Measurements from ENCODE around the gene GRM1. TPM values are rescaled to one million over a fixed set of nuclear protein-coding genes. Genes with fewer than 3 reads are reported as not detected.

The GRM1 gene
- total and polyA plus RNA-seq, 2 donors (not counting 3 experiments of a cell fraction or from before 2014, with no cell fraction given) = 0.07 TPM; not detected in 1

GRCh38 chr6:146310628-146311027 is 281.8 kb downstream of the GRM1 start:
- no peak for TF ChIP-seq GATA2 (IDR thresholded peaks at IDR 0.05; ENCODE audit: insufficient read depth, insufficient read length, low read depth, low read length)
- Histone ChIP-seq H3K9me3 (replicated peaks; ENCODE audit: control insufficient read depth, insufficient read depth, low read length) (no peaks in the 10 kb centered on the region), H3K4me2 (ENCODE audit: insufficient read depth, low read length) (no peak overlapping the region), H3K27ac (ENCODE audit: insufficient read depth, low read depth, low read length) (no peak overlapping the region), H3K79me2 (ENCODE audit: control insufficient read depth, insufficient read depth, low read length) (no peaks in the 10 kb centered on the region), H4K20me1 (replicated peaks; ENCODE audit: control insufficient read depth, extremely low read depth, insufficient read depth, low read length) (no peaks in the 10 kb centered on the region), H3K4me3 (replicated peaks in 1 of 3; ENCODE audit: insufficient read depth in 1 of 3, low read depth in 1 of 3, low read length in 3 of 3) (no peak overlapping the region), H3K36me3 (ENCODE audit: control insufficient read depth in 2 of 2, extremely low read depth in 1 of 2, insufficient read depth in 2 of 2, low read length in 2 of 2) (no peaks in the 10 kb centered on the region), H3K9me1 (replicated peaks; ENCODE audit: control insufficient read depth, extremely low read depth, insufficient read depth, low read length) (no peaks in the 10 kb centered on the region), H3K27me3 (ENCODE audit: control insufficient read depth in 2 of 2, insufficient read depth in 2 of 2, low read length in 2 of 2) (no peaks in the 10 kb centered on the region), H2AFZ (ENCODE audit: low read depth, low read length) (no peak overlapping the region), H3K4me1 (ENCODE audit: control insufficient read depth, extremely low read depth, insufficient read depth, low read length) (no peaks in the 10 kb centered on the region), H3K9ac (replicated peaks; ENCODE audit: extremely low read depth, insufficient read depth, low read length) (no peak overlapping the region)
- dilution Hi-C loops (cut with MboI; ENCODE audit: extremely low pct_ligation_motif_present, low sequenced_read_pairs) (no loop called here), intact Hi-C loops (cut with micrococcal nuclease) (no loop called here)
- FAIRE-seq = no peak
- BruUV-seq (replicated peaks) = no TSS peak
- DNase-seq (ENCODE audit: low read depth, low spot score) = no peak
- ChIA-PET POLR2A (no interaction called here), CTCF (interaction anchor here (0.9 kb wide), 1 partner anchor 16 kb away, joined by 3 read pairs; no protein-coding TSS in a partner anchor)

DNA sequence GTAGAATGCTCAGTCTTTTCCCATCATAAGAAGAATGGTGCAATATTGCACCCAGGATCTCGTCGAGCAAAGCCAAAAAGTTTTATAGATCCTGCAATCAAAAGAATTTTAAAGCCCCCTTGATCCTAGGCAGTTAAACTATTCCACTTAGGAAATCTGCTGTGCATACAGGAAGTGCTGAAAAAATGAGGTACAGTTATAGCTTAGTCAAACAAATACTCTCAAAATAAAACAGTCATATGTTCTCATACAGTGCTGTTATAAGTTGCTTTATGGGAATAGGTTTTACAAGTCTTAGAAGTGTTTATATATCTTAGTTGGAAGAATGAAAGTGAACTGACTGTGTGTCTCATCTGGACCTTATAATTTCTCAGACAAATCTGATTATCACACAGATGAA is 282.2 kb downstream of the GRM1 start:
- no peak for DNase-seq (ENCODE audit: low read depth, low spot score)
- Histone ChIP-seq H2AFZ (ENCODE audit: low read depth, low read length) (no peak overlapping the region), H3K36me3 (ENCODE audit: control insufficient read depth in 2 of 2, extremely low read depth in 1 of 2, insufficient read depth in 2 of 2, low read length in 2 of 2) (no peaks in the 10 kb centered on the region), H3K9me1 (replicated peaks; ENCODE audit: control insufficient read depth, extremely low read depth, insufficient read depth, low read length) (no peaks in the 10 kb centered on the region), H3K27me3 (ENCODE audit: control insufficient read depth in 2 of 2, insufficient read depth in 2 of 2, low read length in 2 of 2) (no peaks in the 10 kb centered on the region), H3K79me2 (ENCODE audit: control insufficient read depth, insufficient read depth, low read length) (no peaks in the 10 kb centered on the region), H3K9me3 (replicated peaks; ENCODE audit: control insufficient read depth, insufficient read depth, low read length) (no peaks in the 10 kb centered on the region), H3K27ac (ENCODE audit: insufficient read depth, low read depth, low read length) (no peak overlapping the region), H3K9ac (replicated peaks; ENCODE audit: extremely low read depth, insufficient read depth, low read length) (no peak overlapping the region), H4K20me1 (replicated peaks; ENCODE audit: control insufficient read depth, extremely low read depth, insufficient read depth, low read length) (no peaks in the 10 kb centered on the region), H3K4me2 (ENCODE audit: insufficient read depth, low read length) (no peak overlapping the region), H3K4me3 (replicated peaks in 1 of 3; ENCODE audit: insufficient read depth in 1 of 3, low read depth in 1 of 3, low read length in 3 of 3) (no peak overlapping the region), H3K4me1 (ENCODE audit: control insufficient read depth, extremely low read depth, insufficient read depth, low read length) (no peaks in the 10 kb centered on the region)
- FAIRE-seq = no peak
- CTCF ChIA-PET = interaction anchor here (0.9 kb wide), 1 partner anchor 17 kb away, joined by 3 read pairs; no protein-coding TSS in a partner anchor
- BruUV-seq (replicated peaks) = no TSS peak
- no peak for TF ChIP-seq MYC (IDR thresholded peaks at IDR 0.05; ENCODE audit: low read depth, low read length)
- TF ChIP-seq MAX (IDR thresholded peaks at IDR 0.05; ENCODE audit: insufficient read depth, insufficient read length) = no peak
- TF ChIP-seq FOS (IDR thresholded peaks at IDR 0.05; ENCODE audit: borderline replicate concordance, insufficient read depth, low read length) = no peak
- TF ChIP-seq CTCF (IDR thresholded peaks at IDR 0.05; ENCODE audit: extremely low read depth in 1 of 2, insufficient read depth in 1 of 2, low read depth in 1 of 2, low read length in 2 of 2) = no peak
- TF ChIP-seq JUN (IDR thresholded peaks at IDR 0.05; ENCODE audit: borderline replicate concordance, insufficient read depth, insufficient read length, low read depth) = no peak
- no peak for TF ChIP-seq POLR2A (IDR thresholded peaks at IDR 0.05; ENCODE audit: low read depth, low read length)
- no peak for TF ChIP-seq GATA2 (IDR thresholded peaks at IDR 0.05; ENCODE audit: insufficient read depth, insufficient read length, low read depth, low read length)
- no peak for TF ChIP-seq EZH2 (IDR thresholded peaks at IDR 0.05; ENCODE audit: borderline replicate concordance, low read depth, low read length, severe bottlenecking)
- no peak for TF ChIP-seq POLR2AphosphoS5 (IDR thresholded peaks at IDR 0.05; ENCODE audit: insufficient read depth, low read depth, low read length)
- intact Hi-C loops (cut with micrococcal nuclease) (no loop called here), dilution Hi-C loops (cut with MboI; ENCODE audit: extremely low pct_ligation_motif_present, low sequenced_read_pairs) (no loop called here)
- POLR2A ChIA-PET = no interaction called here

Measured in endothelial cell of umbilical vein (primary cell).